HG03565 (cell line): ENCODE measurements around the gene OSGIN1.

ENCODE experiments used
- ATAC-seq: cut with Tn5 transposase; IDR thresholded peaks from one replicate; pipeline ENCODE4 v1.9.1; 2021; ENCODE audit warnings: mild to moderate bottlenecking, moderate library complexity; ENCODE audit not compliant: unreplicated experiment

OSGIN1 gene

GRCh38 chr16:83925957-83926725, 26.9 kb upstream of the OSGIN1 start:
- no peak for ATAC-seq

DNA sequence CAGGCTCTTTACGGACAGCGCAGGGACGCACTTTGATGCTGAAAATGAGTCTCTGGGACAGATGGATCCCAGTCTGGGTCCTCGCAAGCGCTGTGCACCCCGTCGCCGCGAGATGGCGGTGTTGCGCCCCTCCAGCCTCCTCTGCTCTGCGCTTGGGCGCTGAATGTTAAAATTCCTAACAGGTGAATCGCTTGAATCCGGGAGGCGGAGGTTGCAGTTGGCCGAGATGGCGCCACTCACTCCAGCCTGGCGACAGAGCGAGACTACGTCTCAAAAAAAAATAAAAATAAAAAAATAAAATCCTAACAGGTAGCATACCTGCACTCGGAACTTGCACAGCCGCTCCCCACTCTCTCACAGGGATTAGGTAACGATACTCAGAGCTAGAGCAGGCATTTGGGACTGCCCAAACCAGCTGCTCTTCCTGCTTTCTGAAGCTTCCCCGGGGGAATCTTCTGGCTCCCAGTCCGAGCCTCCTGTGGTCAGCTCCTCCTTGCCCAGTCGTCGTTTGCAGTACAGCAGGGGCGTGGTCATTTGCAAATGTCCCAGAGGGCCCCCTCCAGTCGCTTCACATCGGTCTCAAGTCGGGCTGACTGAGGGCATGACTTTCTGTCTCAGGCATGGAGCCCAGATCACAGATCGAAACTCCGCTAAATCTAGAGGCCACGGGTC, 26.2 kb upstream of the OSGIN1 start:
- no peak for ATAC-seq

GRCh38 chr16:83928341-83929055, 24.5 kb upstream of the OSGIN1 start:
- no peak for ATAC-seq

DNA sequence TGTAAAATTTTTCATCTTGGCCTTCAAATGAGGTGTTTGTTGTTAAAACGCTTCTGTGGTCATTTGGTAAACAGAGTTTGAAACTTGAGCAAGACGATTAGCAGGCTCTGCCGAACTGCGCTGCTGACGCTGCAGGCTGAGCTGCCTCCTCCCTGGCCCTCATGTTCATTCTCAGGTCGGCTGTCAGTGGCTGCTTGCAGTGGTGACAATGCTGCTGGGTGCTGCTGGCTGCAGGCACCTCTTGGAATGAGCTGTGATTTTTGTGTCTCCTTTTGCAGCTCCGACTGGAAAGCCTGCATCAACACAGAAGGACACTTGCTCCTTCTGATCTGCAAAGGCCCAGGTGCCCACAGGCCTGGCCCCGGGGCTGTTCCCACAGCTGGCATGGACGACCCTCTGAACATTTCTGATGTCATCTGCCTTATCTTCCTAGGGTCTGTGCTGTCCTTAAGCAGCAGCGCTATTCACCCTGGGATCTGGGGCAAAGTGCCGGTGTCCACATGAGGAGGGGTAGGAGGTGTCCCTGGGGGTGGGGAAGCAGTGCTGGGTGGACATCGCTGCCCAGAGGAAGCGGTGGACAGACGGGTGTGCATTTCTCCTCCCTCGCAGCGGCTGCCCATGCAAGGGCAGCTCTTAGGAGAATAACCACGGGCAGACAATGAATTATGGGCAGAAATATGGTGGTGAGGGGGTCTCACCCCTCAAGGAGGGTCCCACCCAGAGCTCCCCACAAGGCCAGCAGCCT, 23.1 kb upstream of the OSGIN1 start:
- no peak for ATAC-seq

DNA sequence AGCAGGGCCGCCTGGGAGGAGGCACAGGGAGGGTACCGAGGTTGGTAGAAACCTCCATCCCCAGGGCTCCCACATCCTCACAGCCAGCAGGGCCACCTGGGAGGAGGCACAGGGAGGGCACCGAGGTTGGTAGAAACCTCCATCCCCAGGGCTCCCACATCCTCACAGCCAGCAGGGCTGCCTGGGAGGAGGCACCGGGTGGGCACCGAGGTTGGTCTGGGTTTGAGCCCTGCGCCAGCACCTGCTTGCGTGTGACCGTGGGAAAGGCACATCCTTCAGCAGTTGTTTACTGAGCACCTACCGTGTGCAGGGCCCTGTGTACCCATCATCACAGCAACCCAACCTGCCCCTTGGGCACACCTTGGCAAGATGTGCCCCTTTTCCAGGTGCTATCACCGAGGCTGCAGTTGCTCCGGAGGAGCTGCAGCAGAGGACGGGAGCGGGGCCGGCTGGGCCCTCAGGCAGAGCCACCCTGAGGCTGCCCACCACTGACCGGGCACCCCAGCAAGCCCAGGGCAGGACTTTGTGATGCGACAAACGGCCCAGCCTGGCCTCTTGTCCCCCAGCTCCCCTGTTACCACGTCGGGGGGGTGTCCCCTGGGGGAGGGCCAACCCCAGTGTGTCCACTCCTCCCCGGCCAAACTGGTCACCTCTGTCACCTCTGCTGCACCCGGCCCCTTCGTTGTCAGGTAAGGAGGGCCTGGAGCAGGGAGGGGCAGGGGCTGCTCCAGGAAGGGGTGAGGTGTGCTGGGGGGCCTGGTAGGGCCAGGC, 22.1 kb upstream of the OSGIN1 start:
- ATAC-seq, result no peak

GRCh38 chr16:83931556-83931955, 21.5 kb upstream of the OSGIN1 start:
- no peak for ATAC-seq

GRCh38 chr16:83932304-83932703, 20.7 kb upstream of the OSGIN1 start:
- no peak for ATAC-seq

- no peak for ATAC-seq
Observed at GRCh38 chr16:83932955-83933673, 19.9 kb upstream of the OSGIN1 start.

GRCh38 chr16:83933885-83934683, 19.0 kb upstream of the OSGIN1 start:
- no peak for ATAC-seq

- ATAC-seq, result no peak
Observed at GRCh38 chr16:83934684-83934977, 18.4 kb upstream of the OSGIN1 start.

- no peak for ATAC-seq
Observed at GRCh38 chr16:83935005-83935857, 17.8 kb upstream of the OSGIN1 start.

DNA sequence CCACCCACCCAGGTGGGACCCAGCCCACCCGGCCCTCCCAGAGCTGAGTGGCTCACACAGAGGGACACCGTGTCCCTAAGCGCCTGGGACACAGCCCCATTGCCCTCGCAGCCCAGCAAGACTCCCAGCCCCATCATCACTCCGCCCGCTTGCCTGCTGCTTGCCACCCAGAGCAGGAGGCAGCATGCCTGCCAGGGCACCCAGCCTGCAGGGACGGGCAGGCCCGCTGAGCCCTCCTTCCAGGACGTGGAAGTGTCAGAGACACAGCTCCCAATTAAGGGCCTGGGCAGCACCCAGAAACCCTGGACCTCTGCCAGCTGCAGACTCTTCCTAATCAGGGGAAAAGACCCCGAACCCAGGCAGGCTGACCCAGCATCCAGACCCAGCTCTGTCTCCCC, 17.2 kb upstream of the OSGIN1 start:
- no peak for ATAC-seq

- ATAC-seq, result no peak
Observed at GRCh38 chr16:83936581-83937165, 16.4 kb upstream of the OSGIN1 start.

DNA sequence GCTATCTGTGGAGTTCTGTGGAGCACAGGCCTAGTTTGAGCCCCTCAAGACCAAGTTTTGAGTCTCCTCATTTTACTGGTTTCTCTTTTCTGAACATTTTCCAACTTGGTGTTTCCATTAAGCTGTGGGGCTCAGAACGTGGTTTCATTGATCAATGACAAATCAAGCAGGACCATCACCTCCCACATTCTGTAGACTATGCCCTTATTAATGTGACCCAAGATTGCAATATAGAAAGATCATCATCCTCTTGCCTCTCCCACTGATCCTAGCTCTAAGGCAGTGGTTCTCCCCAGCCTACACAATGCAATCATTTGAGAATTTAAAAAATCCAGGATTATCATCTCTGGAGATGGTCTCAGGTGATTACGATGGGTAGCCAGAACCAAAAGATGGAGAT, 15.8 kb upstream of the OSGIN1 start:
- no peak for ATAC-seq

DNA sequence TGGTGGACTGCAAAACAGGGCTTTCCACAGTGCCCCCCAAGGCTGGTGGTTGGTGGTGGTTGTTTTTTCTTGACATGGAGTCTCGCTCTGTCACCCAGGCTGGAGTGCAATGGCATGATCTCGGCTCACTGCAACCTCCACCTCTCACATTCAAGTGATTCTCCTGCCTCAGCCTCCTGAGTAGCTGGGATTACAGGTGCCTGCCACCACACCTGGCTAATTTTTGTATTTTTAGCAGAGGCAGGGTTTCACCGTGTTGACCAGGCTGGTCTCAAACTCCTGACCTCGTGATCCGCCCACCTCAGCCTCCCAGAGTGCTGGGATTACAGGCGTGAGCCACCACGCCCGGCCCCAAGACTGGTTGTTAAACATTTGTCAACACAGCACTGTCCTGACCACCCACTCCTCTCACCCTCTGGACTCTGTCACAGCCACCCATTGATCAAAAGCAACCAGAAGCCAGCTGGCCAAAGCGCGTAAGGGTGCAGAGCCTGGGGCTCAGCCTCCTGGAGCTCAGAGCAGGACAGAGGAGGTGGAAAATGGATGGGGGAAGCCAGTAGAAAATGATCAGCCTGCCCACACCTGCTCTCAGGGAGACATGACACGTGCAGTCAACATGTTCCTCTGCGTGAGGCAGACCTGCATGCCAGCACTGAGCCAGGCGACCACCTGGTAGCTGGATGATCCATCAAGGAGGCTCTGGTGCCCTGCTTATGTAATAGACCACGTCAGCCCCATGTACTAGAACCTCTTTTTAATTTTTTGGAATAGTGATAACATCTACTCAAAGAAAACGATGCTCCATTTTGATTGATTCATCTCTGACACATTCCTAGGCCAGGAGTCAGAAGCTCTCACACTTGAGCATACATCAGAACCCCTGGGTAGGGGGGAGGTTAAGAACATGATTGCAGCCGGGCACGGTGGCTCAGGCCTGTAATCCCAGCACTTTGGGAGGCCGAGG, 14.8 kb upstream of the OSGIN1 start:
- ATAC-seq, result no peak

DNA sequence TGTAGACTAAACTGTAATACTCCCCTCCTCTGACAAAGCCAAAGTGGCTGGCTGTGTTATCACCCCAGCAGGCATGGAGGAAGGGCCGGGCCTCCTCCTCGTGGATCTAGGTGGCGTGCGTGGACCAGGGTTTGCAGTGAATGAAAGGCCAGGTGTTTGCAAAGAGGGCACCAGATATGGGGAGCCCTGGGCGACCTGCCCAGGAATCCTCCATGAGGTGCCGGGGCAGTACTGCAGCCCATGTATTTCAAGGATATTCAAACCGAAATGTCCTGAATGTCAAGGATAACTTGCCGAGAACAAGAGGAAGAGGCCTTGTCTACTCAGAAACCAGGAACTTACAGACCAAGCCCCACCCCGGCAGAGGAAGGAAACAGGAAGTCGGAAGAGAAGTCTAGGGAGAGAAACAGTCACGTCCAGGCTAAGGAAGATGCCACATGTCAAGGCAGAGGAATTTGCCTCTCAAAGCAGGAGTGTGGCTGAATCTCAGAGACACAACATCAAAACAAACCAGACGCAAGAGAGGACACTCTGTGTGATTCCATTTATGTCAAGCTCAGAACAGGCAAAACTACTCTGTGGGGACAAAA, 13.7 kb upstream of the OSGIN1 start:
- ATAC-seq, result no peak
